Trophoblast cell (in vitro differentiated cells and primary cell): Measurements from ENCODE around the gene TAC3.

ENCODE experiments used
- DNase-seq, 2 donors: peaks; one replicate each; pipeline ENCODE4 v3.0.0-alpha.2; 2016
- H2AFZ ChIP-seq: 2 replicates; pipeline ENCODE4 v1.6.1; 2013; ENCODE audit warnings: low read length, moderate library complexity, mild to moderate bottlenecking; ENCODE audit not compliant: insufficient read depth, poor library complexity
- H2AK5ac ChIP-seq: 2 replicates; pipeline ENCODE4 v1.6.1; 2013; ENCODE audit warnings: mild to moderate bottlenecking, low read length
- H2BK120ac ChIP-seq: 2 replicates; pipeline ENCODE4 v1.6.1; 2013; ENCODE audit warnings: low read length, mild to moderate bottlenecking, moderate library complexity; ENCODE audit not compliant: insufficient read depth, poor library complexity
- H2BK12ac ChIP-seq: 2 replicates; pipeline ENCODE4 v1.6.1; 2013; ENCODE audit warnings: mild to moderate bottlenecking, low read length, moderate library complexity
- H2BK5ac ChIP-seq: 2 replicates; pipeline ENCODE4 v1.6.1; 2013; ENCODE audit warnings: low read length, low read depth, moderate library complexity, mild to moderate bottlenecking; ENCODE audit not compliant: poor library complexity
- H3K14ac ChIP-seq: 2 replicates; pipeline ENCODE4 v1.6.1; 2013; ENCODE audit warnings: mild to moderate bottlenecking, low read length
- H3K18ac ChIP-seq: 2 replicates; pipeline ENCODE4 v1.6.1; 2013; ENCODE audit warnings: mild to moderate bottlenecking, low read length
- H3K23ac ChIP-seq: 2 replicates; pipeline ENCODE4 v1.6.1; 2013; ENCODE audit warnings: low read length
- H3K27ac ChIP-seq: 2 replicates; pipeline ENCODE4 v1.5.1; 2013; ENCODE audit warnings: low read depth, mild to moderate bottlenecking, inconsistent platforms, low read length, moderate library complexity
- H3K27me3 ChIP-seq: 2 replicates; pipeline ENCODE4 v1.6.1; 2013; ENCODE audit warnings: inconsistent platforms, mild to moderate bottlenecking, low read length, moderate library complexity; ENCODE audit not compliant: insufficient read depth
- H3K36me3 ChIP-seq, 2 experiments: 1 replicate in 1 of 2; 2 replicates in 1 of 2; pipeline ENCODE4 v1.6.1; 2013; ENCODE audit warnings: low read length in 2 of 2, mild to moderate bottlenecking in 2 of 2, moderate library complexity in 1 of 2; ENCODE audit not compliant: insufficient read depth in 2 of 2, control insufficient read depth in 1 of 2
- H3K4ac ChIP-seq: 2 replicates; pipeline ENCODE4 v1.6.1; 2013; ENCODE audit warnings: low read depth, mild to moderate bottlenecking, low read length, moderate library complexity
- H3K4me1 ChIP-seq, 2 experiments: 1 replicate in 1 of 2; 2 replicates in 1 of 2; pipeline ENCODE4 v1.6.1; 2013; ENCODE audit warnings: low read length in 2 of 2, mild to moderate bottlenecking in 2 of 2, moderate library complexity in 1 of 2; ENCODE audit not compliant: insufficient read depth in 2 of 2, control insufficient read depth in 1 of 2
- H3K4me2 ChIP-seq: 2 replicates; pipeline ENCODE4 v1.6.1; 2013; ENCODE audit warnings: inconsistent platforms, mild to moderate bottlenecking, low read length, moderate library complexity
- H3K4me3 ChIP-seq: 2 replicates; pipeline ENCODE4 v1.5.1; 2013; ENCODE audit warnings: mild to moderate bottlenecking, low read depth, low read length, inconsistent platforms
- H3K79me1 ChIP-seq: one replicate; pipeline ENCODE4 v1.6.1; 2013; ENCODE audit warnings: low read length
- H3K79me2 ChIP-seq: 2 replicates; pipeline ENCODE4 v1.6.1; 2013; ENCODE audit warnings: low read length, mild to moderate bottlenecking; ENCODE audit not compliant: control insufficient read depth, insufficient read depth, poor library complexity
- H3K9ac ChIP-seq: 2 replicates; pipeline ENCODE4 v1.6.1; 2013; ENCODE audit warnings: mild to moderate bottlenecking, low read length
- H3K9me3 ChIP-seq: 2 replicates; pipeline ENCODE4 v1.6.1; 2013; ENCODE audit warnings: low read depth, mild to moderate bottlenecking, control low read depth, inconsistent platforms, low read length; ENCODE audit not compliant: insufficient read depth
- H4K12ac ChIP-seq: 2 replicates; pipeline ENCODE4 v1.6.1; 2013; ENCODE audit warnings: low read depth, mild to moderate bottlenecking, low read length, moderate library complexity
- H4K8ac ChIP-seq: 2 replicates; pipeline ENCODE4 v1.6.1; 2013; ENCODE audit warnings: low read depth, mild to moderate bottlenecking, low read length, moderate library complexity
- H4K91ac ChIP-seq: one replicate; pipeline ENCODE4 v1.6.1; 2013; ENCODE audit warnings: low read depth, mild to moderate bottlenecking, low read length, moderate library complexity
- WGBS: extraction: QIAGEN DNeasy Blood & Tissue Kit; methylation state at CpG from one replicate; pipeline ENCODE4 v1.1.7; 2013; ENCODE audit warnings: missing lambda C conversion rate; ENCODE audit not compliant: insufficient read length, insufficient coverage; ENCODE audit errors: extremely low coverage; 5-methylcytosine and 5-hydroxymethylcytosine counted together

The TAC3 gene

GRCh38 chr12:57012600-57013465 is 3.5 kb downstream of the TAC3 start:
- H3K18ac ChIP-seq = no peak overlapping the region
- H3K27me3 ChIP-seq = no peaks in the 10 kb centered on the region
- no peak overlapping the region for H3K4ac ChIP-seq
- no peaks in the 10 kb centered on the region for H3K9me3 ChIP-seq
- no peak overlapping the region for H4K12ac ChIP-seq
- H3K14ac ChIP-seq = no peak overlapping the region
- no peak for DNase-seq
- no peak overlapping the region for H2AK5ac ChIP-seq
- no peak overlapping the region for H2BK12ac ChIP-seq
- H3K36me3 ChIP-seq = no peaks in the 10 kb centered on the region
- H2AFZ ChIP-seq = no peak overlapping the region
- no peak overlapping the region for H3K9ac ChIP-seq
- no peak overlapping the region for H2BK120ac ChIP-seq
- no peak overlapping the region for H2BK5ac ChIP-seq
- H3K27ac ChIP-seq = no peak overlapping the region
- H3K4me1 ChIP-seq = peaks cover 9 to 16% of the 10 kb centered on the region in 2 experiments
- H4K8ac ChIP-seq = no peak overlapping the region
- no peak overlapping the region for H3K23ac ChIP-seq
- no peak overlapping the region for H4K91ac ChIP-seq
- no peak overlapping the region for H3K4me3 ChIP-seq
- no CpG with 5 or more reads among the region's 7 CpGs for WGBS
- no peak overlapping the region for H3K4me2 ChIP-seq
- H3K79me2 ChIP-seq = no peaks in the 10 kb centered on the region
- H3K79me1 ChIP-seq = peaks cover 3% of the 10 kb centered on the region

DNA sequence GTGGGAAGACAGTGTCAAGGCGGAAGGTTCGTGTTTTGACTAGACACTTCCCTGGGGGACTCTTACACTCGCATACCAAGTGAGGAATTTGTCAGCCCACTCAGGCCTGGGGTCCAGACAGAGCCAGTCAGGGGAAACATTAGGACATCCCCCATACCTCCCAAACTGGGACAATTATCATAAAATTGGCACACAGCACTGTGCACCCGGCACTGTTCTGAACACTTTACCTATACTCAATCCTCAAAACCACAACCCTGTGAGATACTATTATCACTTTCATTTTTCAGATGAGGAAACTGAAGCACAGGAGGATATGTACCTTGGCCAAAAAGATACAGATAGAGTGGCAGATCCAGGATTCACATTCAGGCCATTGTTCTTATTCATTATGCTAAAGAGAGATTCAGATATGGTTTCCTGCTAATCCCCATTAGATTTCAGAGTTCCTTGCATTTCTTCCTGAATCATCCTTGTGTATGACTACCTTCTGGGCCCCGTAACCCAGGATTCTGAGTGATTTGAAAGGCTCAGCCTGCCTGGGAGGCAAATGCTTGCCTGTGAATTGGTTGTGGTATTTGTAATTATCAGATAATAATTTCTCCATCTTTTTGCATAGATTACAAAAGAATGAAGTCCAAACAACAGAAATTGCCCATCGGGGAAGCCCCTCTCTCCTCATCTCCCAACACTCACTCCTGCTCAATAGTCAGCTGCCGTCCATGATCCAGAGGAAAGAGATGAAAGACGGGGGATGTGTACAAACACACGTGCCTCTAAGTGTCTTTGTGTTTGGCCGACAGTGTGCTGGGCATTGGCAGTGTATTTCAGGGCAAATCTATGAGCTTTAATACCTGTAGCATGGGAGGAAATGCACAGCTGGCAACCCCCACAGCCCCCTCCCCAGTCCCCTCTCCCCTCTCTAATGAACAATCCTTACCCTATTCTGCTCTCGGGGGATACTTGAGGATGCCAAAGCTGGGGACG is 4.6 kb downstream of the TAC3 start:
- Histone ChIP-seq H3K9me3 (no peaks in the 10 kb centered on the region), H4K91ac (no peak overlapping the region), H3K18ac (no peak overlapping the region), H2AFZ (no peak overlapping the region), H3K23ac (no peak overlapping the region), H3K4me2 (no peak overlapping the region), H3K4me3 (no peak overlapping the region), H2BK120ac (no peak overlapping the region), H3K79me1 (peaks cover 3% of the 10 kb centered on the region), H2AK5ac (no peak overlapping the region), H3K9ac (no peak overlapping the region), H3K4me1 (peaks cover 9 to 14% of the 10 kb centered on the region in 2 experiments), H2BK12ac (no peak overlapping the region), H3K79me2 (no peaks in the 10 kb centered on the region), H3K27me3 (no peaks in the 10 kb centered on the region), H4K12ac (no peak overlapping the region), H3K14ac (no peak overlapping the region), H3K27ac (no peak overlapping the region), H4K8ac (no peak overlapping the region), H3K36me3 (no peaks in the 10 kb centered on the region), H2BK5ac (no peak overlapping the region), H3K4ac (no peak overlapping the region)
- no CpG with 5 or more reads among the region's 12 CpGs for WGBS
- peak; percentile 71 to 83 for DNase-seq

DNA sequence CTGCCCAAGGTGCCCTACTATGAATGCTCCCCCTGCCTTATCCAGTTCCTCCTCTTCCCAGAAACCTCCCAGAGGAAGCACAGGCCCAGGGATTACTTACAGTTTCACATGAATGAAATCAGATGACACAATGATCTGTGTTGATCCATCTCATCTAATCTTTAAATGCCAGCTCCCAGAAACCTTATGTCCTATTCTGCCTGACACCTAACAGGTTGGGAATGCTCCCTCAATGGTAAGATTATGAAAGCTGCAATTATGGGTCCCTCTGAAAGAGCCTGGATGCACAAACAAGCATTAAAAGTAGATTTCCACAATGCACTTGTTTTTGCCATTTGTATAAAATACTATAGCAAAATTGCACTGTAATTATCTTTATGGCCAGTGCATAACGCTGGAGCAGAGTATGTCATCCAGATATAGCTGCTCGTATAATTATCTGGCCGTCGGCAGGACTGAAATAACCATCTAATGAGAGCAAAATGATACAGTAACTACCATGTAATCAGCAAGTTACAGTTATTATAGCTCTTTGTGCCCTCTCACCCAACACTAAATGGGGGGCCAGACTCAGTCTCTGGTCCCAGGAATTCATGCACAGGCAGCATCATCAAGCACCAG is 5.6 kb downstream of the TAC3 start:
- H3K9ac ChIP-seq = no peak overlapping the region
- H2BK5ac ChIP-seq = no peak overlapping the region
- no peak for DNase-seq
- H4K12ac ChIP-seq = no peak overlapping the region
- H3K27me3 ChIP-seq = no peaks in the 10 kb centered on the region
- H4K91ac ChIP-seq = no peak overlapping the region
- no peak overlapping the region for H3K14ac ChIP-seq
- H3K4ac ChIP-seq = no peak overlapping the region
- peaks cover 5% of the 10 kb centered on the region for H3K79me2 ChIP-seq
- no CpG with 5 or more reads among the region's 4 CpGs for WGBS
- H3K27ac ChIP-seq = no peak overlapping the region
- H2BK12ac ChIP-seq = no peak overlapping the region
- H2AK5ac ChIP-seq = no peak overlapping the region
- H3K4me2 ChIP-seq = no peak overlapping the region
- no peaks in the 10 kb centered on the region for H3K36me3 ChIP-seq
- H2BK120ac ChIP-seq = no peak overlapping the region
- H3K9me3 ChIP-seq = no peaks in the 10 kb centered on the region
- peaks cover 5% of the 10 kb centered on the region for H3K79me1 ChIP-seq
- H3K4me1 ChIP-seq = peaks cover 5% of the 10 kb centered on the region in 2 experiments
- no peak overlapping the region for H3K18ac ChIP-seq
- H3K4me3 ChIP-seq = no peak overlapping the region
- H4K8ac ChIP-seq = no peak overlapping the region
- H2AFZ ChIP-seq = no peak overlapping the region
- H3K23ac ChIP-seq = no peak overlapping the region

GRCh38 chr12:57009949-57010626 is 6.2 kb downstream of the TAC3 start:
- no peak overlapping the region for H2BK5ac ChIP-seq
- no peak overlapping the region for H2BK12ac ChIP-seq
- no peak overlapping the region for H4K12ac ChIP-seq
- H3K79me1 ChIP-seq = peaks cover 5% of the 10 kb centered on the region
- H3K14ac ChIP-seq = no peak overlapping the region
- no peak overlapping the region for H3K18ac ChIP-seq
- no peak overlapping the region for H2BK120ac ChIP-seq
- peaks cover 4 to 5% of the 10 kb centered on the region in 2 experiments for H3K4me1 ChIP-seq
- no peaks in the 10 kb centered on the region for H3K9me3 ChIP-seq
- H3K9ac ChIP-seq = no peak overlapping the region
- no peaks in the 10 kb centered on the region for H3K27me3 ChIP-seq
- H3K36me3 ChIP-seq = no peaks in the 10 kb centered on the region
- no peak overlapping the region for H3K4ac ChIP-seq
- no peak overlapping the region for H2AK5ac ChIP-seq
- no peak for DNase-seq
- H4K8ac ChIP-seq = no peak overlapping the region
- H4K91ac ChIP-seq = no peak overlapping the region
- no peak overlapping the region for H2AFZ ChIP-seq
- no peak overlapping the region for H3K23ac ChIP-seq
- no peak overlapping the region for H3K27ac ChIP-seq
- H3K4me2 ChIP-seq = no peak overlapping the region
- no peak overlapping the region for H3K4me3 ChIP-seq
- peaks cover 6% of the 10 kb centered on the region for H3K79me2 ChIP-seq
- no CpG with 5 or more reads among the region's 5 CpGs for WGBS
